ENCODE results near the gene ZNF641.

ZNF641 gene

DNA sequence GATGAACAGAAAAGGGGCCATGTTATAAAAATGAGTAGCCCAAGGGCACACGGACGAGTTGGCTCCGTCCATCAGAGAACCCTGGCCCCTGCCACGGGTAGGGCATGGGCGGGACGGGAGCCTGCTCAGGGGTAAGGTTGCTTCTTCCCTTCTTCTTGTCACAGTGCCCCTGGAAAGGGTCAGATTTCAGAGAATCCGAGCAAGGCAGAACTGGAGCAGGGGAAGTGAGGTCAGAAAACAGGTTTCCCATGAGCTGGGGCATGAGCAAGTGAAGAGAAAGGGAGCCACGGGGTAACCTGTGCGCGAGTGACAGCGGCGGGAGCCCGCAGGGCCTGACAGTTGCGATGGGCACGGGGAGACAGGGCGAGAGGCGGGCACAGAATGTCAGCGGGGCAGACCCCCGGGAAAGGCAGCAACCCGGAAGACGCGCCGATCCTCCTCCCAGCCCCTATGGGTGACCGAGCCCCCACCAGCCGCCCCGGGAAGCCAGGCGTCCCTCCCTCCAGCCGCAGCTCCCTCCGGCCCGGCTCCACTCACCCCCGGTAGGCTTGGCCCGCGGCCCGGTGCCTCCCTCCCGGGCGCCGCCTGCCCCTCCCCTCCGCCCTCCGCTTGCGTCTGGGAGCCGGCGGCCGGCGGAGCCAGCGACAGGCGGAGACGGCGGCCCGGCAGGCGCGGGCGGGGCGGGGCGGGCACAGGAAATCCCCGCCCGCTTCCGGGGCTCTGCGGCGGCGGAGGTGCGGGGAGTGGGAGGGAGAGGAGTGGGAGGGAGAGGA, at the start of gene ZNF641:
ZNF641 (minus strand) TSS at position 671 of the 773 bp plus-strand sequence. CDS start 2,829 bp downstream, outside the sequence.
- peak; percentile 85 for DNase-seq

DNA sequence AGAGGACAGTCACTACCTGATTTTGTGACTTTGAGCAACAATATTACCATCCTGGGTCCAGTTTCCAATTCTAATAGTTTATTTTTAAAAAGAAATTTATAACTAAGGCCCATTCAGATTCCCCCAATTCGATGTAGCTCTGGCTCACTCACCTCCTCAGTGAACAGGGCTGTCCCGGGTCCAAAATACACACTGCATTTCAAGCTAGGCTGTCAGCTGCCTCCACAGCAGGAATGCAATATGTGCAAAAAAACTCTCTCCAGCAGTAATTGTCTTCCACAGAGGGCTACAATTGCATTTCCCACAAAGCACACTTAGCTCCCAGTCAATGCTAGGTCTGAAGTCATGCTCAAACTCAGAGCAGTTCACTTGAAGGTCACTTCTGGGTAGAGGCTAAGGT, 39.3 kb upstream of the ZNF641 start:
- no peak for DNase-seq

DNA sequence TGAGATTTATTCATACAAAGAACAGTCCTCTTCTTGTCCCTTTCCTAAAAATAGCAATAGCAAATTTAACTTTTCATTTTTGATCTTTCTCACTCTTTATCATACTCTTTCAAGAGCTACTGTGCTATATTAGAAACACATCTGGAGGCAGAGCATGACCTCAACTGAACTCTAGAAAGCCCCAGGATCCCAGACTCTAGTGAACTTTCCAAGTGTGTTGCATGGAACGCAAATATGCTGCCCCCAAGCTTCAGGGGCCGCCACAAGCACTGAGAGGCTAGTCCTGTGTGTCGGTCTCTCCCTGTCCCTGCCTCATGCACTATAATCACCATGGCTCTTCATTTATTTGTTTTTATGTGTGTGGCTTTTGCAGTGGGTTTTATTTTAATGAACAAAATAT, 38.7 kb upstream of the ZNF641 start:
- no peak for DNase-seq

DNA sequence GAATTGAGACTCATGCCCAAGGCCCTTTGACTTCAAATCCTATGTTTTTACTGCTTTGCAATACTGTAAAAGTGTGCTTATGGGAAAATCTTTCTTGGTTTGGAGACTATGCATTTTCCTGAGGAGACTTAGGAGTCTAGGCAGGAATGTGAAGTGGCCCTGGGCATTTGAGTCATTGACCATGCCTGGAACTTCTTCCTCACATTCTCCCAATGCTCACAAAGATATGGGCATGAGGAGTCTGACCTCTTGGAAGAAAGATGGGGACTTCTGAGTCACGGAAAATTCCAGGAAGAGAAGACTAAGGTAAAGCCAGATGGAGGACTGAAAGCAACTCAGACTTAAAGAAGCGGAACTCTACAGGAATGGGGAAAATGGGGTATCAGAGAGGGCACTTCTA, 38.2 kb upstream of the ZNF641 start:
- DNase-seq: no peak

DNA sequence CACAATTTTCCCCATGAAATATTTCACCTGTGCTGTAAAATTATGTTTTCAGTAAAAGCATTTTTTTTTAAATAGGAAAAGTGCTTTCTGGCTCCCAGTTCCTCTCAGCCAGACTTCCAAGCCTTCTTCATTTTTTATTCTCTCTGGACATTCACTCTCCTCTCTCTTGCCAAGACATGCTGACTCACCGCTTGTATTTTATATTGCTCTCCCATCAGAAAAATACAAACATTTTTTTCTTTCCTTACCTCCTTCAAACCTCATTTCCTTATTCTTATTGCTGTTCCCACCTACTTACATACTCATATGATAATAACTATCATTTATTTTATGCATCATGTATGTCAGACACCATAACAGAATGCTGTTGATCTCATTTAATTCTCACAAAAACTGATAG, 37.7 kb upstream of the ZNF641 start:
- DNase-seq: no peak

DNA sequence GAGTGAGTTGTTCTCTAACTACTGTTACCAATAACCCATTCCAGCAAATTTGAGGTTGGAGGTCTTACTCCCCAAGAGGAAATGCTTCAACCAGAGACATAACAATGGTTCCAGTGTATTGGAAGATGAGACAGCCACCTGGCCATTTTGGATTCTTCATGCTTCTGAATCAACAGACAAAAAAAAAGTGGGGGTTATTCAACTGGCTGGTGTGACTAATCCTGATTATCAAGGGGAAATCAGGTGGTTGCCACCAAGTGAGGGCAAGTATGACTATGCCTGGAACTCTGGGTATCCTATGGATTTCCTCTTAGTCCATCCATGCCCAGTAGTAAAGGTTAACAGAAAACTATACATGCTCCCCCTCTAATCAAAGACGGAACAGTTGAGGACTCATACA, 29.9 kb upstream of the ZNF641 start:
- DNase-seq: no peak

DNA sequence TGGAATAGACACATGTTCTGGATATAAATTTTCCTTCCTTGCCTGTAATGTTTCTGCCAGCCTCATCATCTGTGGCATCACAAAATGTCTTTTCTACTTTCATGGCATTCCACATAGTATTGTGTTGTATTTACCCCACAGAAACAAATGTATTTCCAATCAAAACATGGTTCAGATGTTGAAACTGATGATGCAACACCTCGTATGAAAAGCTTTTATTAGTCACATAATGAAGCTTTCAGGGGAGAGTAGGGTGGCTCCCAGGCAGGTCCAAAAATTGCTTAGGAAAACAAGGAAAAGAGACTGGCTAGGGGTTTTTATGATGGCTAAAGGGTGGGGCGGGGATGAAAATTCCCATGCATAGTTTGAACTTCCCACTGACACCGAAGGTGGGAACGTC, 29.1 kb upstream of the ZNF641 start:
- DNase-seq: no peak

DNA sequence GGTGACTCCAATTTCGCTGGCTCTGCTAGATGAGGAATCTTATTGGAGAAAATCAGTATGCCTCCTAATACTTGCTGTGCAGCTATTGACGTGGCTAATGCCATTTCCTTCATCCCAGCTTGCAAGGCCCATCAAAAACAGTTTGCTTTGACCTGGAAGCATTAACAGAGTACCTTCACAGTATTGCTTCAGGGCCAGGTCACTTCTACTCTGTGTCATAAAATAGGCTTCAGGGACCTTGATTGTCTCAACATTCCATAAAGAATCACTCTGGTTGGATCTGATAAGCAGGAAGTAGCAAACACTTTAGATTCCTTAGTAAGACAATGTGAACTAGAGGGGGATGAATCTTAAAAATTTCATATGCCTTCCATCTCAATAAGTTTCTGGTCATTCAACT, 26.9 kb upstream of the ZNF641 start:
- no peak for DNase-seq

DNA sequence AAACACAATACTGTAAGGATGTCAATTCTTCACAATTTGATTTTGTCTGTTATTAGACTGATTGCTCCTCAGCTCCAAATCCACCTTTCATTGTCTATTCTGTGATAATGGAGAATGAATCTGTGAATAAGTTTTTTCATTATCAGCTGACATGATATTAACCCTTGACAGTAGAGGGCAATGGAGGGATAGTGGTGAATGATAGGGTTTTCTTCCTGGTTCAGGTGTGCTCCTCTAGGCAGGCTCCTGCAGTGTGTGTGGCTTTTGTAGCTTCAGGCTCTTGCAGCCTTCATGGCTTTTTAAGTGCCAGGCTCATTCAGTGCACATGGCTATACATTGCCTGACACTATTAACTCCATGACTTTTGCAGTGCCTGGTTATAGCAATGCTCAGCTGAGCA, 23.4 kb upstream of the ZNF641 start:
- no peak for DNase-seq

DNA sequence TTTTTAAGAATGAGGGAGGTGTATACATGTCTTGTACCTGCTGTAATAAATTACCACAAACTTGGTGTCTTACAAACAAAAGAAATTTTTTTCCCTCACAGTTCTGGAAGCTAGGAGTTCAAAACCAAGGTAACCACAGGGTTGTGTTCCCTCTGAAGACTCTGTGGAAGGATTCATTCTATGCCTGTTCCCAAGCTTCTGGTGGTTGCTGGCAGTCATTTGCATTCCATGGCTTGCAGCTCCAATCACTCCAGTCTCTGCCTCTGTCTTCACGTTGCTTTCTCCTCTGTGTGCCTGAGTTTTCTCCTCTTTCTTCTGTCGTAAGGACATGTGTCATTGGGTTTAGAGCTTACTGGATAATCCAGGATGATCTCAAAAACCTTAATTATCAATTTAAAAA, 15.4 kb upstream of the ZNF641 start:
- no peak for DNase-seq

DNA sequence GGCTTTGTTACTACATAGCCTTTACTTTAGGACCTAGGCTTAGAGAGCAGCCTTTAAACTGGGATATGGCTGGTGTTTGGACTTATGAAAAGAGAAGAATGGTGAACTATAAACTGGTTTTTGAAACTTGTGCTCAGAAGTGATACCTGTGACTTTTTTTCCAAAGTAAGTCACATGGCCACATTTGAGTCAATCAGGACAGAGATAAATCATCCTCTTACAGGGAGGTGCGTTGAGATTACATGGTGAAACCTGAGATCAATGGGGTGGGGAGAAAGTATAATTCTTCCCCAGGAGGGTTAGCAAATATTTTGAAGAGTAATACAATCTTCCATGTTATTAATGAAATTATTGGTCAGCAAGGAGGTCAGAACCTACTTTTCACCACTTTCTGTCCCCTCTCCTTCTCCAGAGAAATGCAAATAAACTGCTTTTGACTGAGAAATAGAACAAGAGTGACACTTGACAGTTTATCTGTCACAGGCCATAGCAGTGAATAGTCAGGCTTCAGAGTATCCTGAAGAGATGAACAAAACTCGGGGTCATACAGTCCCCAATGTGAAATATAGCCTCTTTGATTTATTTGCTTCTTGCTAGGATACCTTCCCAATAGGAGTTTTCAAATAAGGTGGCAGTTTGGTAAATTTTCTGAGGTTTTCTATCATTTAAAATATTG, 11.1 kb upstream of the ZNF641 start:
- DNase-seq: no peak

DNA sequence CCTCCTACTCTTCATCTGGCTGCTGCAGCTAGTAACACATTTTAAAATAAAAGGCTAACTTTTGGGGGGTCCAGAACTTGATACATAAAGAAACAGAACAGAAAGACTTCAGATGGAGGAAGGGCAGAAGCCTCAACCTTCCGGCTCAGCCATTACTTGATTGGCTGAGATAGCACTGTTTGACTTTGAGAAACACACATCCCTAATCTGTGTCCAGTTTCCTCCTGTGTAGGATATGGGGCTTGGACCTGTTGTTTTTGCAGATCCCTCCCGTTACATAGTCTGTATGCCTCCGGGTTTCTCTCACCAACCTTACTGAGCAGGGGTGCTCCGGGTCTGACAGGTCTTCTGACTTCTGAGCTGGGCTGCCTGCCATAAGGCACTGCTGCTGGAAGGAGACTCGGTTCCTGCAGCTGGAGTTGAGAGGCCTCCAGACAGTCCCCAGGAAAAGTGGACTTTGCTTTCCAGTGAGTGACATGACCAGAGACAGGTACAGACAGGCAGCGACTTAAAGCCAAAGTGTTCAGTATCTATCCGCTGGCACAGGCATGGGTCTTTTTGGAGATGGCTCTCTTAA, 8.3 kb upstream of the ZNF641 start:
- no peak for DNase-seq

DNA sequence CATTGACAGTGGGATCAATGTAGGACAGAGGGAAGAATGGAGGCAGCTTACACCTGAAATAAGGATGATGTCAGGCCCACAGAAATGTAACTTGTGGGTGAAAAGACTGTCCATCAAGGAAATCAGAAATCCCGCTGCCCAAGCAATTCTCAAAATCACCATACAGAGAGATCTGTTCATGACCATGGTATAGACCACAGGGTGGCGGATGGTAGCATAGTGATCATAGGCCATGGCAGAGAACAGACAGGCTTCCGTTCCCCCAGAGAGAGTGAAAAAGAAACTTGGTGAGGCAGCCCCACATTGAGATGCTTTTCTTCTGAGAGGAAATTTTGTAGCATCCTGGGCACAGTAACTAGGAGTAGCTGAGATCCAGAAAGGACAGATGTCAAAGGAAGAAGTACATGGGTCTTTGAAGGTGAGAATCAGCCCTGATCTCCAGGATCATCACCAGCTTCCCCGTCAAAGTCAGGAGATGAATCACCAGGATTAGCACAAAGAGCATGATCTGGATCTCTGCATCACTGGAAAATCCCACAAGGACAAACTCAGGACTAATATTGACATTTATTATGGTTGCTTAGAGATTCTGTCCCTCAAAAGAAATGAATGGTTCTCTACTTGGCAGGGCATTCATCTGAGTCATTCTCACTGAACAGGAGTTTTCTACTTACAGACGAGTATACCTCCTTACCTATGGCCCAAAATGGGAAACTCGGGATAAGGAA, 5.5 kb upstream of the ZNF641 start:
- no peak for DNase-seq

DNA sequence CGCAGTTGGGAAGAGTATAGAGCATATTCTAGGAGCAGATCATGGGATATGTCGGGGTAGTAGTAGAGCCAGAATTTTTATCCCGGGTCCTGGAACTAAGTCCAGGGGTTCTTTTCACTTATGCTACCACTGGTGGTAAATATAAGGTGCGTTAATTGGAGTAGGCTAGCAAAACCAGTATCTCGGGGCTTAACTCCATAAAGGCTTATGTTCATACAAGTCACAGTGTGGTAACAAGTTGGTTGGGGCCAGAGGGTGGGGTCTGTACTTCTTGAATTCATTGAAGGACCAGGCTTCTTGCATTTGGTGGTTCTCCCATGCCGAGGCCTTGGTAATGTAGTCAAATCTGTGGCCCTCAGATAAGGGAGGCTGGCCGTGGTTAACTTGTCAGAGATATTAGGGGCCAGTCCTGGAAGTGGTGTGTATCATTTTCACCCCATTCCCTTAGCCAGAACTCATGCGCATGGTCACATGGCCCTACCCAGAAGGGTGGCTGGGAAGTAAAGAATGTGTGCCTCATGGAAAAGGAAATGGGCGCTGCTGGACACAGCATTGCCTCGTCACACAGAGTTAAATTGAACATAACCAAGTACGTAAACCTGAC, 1.5 kb upstream of the ZNF641 start:
- DNase-seq: no peak

DNA sequence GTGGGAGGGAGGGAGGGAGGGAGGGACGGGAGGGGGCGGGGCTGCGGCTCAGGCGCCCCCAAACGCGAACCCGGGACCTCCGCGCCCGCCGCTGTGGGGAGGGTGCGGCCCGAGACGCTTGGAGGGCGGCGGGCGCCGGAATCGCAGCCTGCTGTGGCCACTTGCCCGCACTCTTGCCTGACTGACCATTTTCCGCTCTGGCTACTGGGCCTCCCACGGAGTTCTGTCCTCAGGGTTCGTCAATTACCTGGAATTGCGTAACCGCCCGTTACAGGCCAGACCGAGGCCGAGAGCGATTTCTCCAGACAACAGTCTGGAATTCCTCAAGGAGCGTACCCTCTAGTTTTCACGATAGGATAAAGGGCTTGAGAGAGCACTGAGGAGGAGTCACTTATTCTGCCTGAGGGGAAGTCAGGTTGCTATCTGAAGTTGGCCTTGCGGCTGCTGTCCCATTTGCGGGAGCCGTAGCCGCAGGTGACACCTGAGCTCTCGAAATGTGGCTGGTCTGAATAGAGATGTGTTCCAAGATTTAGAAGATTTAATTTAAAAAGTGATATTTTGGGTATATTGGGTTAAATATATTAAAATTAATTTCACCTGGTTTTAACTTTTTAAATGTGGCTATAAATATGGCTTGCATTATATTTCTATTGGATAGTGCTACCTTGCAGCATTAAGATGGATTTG, 446 bp upstream of the ZNF641 start:
- DNase-seq: no peak

DNA sequence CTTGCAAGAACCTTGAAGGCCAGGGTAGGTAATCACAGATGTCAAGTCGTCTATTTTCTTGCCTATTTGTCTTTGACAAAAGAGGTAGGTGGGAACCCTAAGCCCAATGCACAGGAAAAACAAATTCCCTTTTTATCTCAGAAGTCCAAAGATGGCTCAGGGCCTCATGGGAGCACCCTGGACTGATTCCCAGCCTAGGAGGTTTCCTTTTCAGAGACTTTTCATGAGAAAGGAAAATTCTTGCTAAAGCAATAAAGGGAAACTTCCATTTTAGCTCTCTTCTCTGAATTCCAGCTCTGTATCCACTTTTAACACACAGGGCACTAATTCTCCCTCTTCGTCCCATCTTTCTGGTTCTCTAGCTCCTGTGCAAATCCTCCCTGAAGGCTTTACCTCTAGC, 1.2 kb downstream of the ZNF641 start:
- no peak for DNase-seq

DNA sequence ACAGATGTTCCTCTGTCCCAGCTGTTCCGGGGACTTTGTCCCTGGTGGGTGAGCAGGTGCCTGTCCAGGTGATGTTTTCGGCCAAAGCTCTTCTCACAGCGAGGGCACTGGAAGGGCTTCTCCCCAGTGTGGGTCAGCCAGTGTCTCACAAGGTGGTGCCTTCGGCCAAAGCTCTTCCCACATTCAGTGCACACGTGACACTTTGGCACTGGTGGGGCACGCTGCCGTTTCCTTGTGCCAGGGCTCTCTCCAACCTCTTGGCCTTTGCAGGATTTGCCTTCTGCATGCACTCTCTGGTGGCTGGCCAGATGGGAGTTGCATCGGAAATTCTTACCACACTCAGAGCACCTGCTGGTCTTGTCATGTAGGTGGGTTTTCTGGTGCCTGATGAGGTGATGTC, 7.7 kb downstream of the ZNF641 start:
- DNase-seq: no peak

DNA sequence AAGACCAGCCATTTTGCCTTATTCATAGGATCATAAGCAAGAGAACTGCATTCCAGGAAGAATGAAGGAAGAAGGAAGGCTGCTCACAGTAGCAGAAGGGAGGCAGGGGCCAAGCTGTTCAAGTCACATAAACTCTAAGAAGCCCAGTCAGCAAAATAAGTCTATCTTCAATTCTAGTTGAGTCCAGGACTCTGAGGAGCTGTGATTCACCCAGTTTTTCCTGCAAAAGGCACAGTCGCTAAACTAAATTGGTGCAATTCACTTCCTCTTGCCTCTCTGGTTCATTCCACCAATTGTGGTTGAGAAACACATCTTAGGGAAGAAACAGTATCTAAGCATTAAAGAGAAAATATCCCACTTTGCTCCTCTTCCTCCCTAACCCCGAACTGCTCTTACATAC, 9.8 kb downstream of the ZNF641 start:
- no peak for DNase-seq

DNA sequence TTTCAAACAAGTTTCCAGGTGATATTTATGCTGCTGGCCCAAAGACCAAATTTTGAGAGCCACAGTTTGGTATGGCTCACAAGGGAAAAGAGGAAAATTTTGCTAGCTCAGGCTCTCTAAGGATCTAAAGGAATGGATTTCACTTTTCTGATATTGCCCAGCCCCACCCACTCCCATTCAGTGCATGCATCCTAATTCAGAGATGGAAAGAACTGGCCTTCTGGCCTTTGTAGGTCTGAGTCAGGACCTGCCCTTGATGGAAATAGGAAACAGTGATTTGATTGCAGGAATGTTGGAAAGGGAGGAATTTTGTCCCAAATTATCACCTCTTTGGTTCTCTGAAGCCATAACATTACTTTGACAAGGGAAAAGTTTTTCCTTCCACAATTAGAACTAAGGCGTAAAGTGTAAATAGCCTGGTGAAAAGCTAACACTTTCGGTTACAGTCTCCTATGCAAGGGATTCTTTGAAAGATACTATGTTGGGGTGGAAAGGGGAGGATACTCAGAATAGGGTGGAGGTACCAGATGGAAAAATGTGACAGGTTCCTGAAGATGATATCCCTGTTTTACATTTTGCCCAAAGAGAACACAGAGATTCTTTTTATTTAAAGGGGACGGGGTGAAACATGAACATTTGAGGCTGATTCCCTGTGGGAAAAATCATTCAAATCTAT, 11.1 kb downstream of the ZNF641 start:
- no peak for DNase-seq

DNA sequence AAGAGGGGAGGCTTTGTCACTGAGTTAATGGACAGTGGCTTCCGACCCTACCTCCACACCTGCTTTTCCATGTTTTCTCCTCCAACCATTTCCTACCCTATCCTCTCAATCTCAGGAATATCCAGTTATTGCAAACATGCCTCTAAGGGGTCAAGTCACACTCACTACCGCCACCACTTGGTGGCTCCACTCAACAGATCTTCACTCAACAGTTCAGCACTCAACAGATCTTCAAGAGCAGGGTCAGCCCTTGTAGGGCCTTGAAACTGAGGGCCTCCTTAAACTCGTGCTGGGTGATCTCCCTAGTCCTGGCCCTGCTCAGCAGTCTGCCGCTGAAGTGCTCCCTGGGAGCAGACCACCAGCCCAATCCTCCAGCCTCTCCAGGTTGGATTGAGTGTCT, 14.2 kb downstream of the ZNF641 start:
- no peak for DNase-seq

DNA sequence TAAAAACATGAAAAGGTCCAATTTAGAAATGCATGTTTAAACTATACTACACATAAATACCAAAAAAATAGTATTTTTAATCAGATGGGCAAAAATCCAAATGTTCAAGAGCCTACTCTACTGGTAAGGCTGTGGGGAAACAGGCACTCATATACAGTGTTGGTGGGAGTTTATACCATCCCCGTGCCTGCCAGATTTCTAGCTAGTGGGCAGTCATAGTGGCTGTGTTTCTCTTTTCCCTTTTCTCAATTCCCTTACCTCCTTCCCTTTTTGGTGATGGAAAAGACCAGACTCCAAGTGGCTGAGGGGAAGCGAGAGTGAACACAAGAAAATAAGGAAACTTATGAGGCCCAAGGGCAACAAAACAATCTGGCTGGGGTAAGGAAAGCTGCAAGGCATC, 14.7 kb downstream of the ZNF641 start:
- DNase-seq: no peak

DNA sequence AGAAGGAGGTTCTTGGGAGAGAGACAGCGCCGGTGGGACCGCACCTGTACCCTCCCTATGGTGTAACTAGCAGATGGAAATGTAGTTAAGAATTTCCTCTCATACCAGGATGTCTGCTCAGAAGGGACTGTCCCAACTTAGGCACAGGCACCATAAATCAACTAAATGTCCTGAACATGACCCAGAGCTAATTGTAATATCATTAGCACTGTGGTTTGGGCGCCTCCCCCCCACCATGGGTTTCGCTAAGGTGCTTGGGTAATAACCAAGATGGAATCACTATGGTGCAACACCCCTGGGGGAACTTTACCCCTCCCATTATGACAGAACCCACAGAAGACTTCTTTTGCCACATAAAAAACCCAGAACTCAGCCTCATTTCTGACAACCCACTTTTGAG, 15.9 kb downstream of the ZNF641 start:
- no peak for DNase-seq

All from CD4-positive, alpha-beta T cell treated with Interferon gamma for 1 hour (primary cell).